Measurements from ENCODE around the gene PSME2.
A peak's percentile ranks its signal among the peaks of the same experiment; 100 is the strongest.
"Not testable (repeated sequence)": the region's sequence is repeated elsewhere in the genome, so short reads cannot be mapped to it uniquely, and the experiment has no call there.

The PSME2 gene

GRCh38 chr14:24115422-24116127 lies 30.8 kb downstream of the PSME2 start:
- no peak for DNase-seq (ENCODE audit: extremely low read depth in 1 of 2, low read depth in 1 of 2)

GRCh38 chr14:24114532-24115421 lies 31.6 kb downstream of the PSME2 start, which contains the start of the genes DCAF11 and NRL:
DCAF11 (plus strand) TSS chr14:24114777; CDS start chr14:24115595, 818 bp downstream.
NRL (minus strand) TSS chr14:24114949; CDS start chr14:24082848, 32,101 bp downstream.
- peak; percentile 95 to 99 for DNase-seq (ENCODE audit: extremely low read depth in 1 of 2, low read depth in 1 of 2)

DNA sequence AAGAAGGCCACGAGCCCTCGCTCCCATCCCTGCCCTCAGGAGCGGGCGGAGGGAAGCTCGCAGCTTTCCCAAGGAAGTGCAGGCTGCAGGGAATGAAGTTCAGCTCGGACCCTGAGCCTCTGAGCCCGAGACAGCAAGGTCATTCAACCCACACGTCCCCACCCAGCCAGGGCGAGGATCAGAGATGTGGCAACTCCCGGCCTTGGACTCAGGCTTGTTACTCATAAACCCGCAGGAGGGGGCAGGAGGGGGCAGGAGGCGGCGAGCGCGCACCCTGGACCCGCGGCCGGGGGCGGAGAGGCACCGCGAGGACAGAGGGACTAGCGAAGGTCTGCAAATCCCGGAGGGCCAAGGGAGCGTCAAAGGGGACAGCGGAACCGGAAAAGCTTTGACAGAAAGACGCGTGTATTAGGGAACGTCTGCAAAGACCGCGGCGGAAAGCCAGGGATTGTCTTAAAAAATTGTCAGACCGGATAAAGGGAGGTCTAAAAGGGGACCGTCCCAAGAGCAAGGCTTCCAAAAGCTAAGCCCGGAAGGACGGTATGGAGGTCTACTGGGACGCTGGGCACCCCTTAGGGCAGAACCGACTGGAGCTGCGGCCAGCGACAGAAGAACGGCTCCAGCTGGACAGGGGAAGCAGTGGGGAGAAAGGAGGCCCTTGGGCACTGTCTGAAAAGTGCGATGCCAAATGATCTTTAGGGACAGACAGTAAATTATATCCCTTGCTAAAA lies 32.4 kb downstream of the PSME2 start:
- peak; percentile 67 to 85 for DNase-seq (ENCODE audit: extremely low read depth in 1 of 2, low read depth in 1 of 2)

- no peak for DNase-seq (ENCODE audit: extremely low read depth in 1 of 2, low read depth in 1 of 2)
Observed at GRCh38 chr14:24113379-24113800, 33.0 kb downstream of the PSME2 start.

GRCh38 chr14:24110523-24110922 lies 35.9 kb downstream of the PSME2 start:
- DNase-seq (ENCODE audit: extremely low read depth in 1 of 2, low read depth in 1 of 2), result no peak

DNA sequence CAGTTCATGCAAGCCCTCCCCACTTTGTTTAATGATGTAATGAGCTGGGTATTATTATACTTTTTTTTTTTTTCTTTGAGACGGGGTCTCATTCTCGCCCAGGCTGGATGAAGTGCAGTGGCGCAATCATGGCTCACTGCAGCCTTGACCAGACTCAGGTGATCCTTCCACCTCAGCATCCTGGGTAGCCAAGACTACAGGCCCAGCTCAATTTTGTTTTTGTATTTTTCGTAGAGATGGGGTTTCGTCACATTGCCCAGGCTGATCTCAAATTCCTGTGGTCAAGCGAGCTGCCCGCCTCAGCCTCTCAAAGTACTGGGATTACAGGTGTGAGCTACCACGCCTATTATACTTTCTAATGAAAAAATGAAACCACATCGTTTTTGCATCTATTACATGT lies 36.4 kb downstream of the PSME2 start:
- DNase-seq (ENCODE audit: extremely low read depth in 1 of 2, low read depth in 1 of 2), result no peak

DNA sequence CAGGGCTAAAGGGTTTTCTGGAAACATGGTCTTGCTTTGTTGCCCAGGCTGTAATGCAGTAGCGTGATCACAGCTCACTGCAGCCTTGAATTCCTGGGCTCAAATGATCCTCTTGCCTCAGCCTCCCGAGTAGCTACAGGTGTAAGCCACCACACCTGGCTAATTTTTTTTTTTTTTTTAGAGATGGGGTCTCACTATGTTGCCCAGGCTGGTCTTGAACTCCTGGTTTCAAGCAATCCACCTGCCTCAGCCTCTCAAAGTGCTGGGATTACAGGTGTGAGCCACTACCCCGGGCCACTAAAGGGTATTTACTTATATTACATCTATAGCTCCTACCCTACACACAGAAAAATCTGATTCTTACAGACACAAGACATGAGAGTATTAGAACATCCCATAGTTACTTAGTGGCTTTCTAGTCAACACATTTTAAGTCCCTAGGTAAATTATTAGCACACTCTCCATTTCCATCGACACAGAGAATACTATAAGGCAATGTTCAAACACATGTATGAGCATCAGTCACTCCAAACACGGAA lies 38.0 kb downstream of the PSME2 start:
- DNase-seq (ENCODE audit: extremely low read depth in 1 of 2, low read depth in 1 of 2), result no peak

- DNase-seq (ENCODE audit: extremely low read depth in 1 of 2, low read depth in 1 of 2), result no peak
Observed at GRCh38 chr14:24106672-24107271, 39.6 kb downstream of the PSME2 start.

DNA sequence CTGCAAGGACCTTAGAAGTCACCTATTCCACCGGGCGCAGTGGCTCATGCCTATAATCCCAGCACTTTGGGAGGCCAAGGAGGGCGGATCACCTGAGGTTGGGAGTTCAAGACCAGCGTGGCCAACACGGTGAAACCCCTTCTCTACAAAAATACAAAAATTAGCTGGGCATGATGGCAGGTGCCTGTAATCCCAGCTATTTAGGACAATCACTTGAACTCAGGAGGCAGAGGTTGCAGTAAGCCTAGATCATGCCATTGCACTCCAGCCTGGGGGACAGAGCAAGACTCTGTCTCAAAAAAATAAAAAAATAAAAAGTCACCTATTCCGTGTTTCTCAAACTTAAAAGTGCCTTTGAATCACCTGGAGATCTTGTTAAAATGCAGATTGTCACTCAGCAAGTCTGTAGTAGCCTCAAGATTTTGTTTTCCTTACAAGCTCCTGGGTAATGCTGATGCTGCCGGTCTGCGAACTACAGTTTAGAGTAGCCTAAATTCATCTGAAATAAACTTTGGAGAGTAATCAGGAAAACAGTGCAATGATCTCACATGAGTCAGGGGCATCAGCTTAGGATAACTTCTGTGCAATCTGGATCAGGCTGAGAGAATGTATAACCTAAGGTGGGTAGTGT lies 40.7 kb downstream of the PSME2 start:
- DNase-seq (ENCODE audit: extremely low read depth in 1 of 2, low read depth in 1 of 2), result not testable (repeated sequence)

DNA sequence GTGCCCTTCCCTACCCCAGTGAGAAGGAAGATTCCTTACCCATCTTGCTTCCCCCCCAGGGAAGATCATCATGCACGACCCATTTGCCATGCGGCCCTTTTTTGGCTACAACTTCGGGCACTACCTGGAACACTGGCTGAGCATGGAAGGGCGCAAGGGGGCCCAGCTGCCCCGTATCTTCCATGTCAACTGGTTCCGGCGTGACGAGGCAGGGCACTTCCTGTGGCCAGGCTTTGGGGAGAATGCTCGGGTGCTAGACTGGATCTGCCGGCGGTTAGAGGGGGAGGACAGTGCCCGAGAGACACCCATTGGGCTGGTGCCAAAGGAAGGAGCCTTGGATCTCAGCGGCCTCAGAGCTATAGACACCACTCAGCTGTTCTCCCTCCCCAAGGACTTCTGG lies 43.0 kb downstream of the PSME2 start:
- no peak for DNase-seq (ENCODE audit: extremely low read depth in 1 of 2, low read depth in 1 of 2)

DNA sequence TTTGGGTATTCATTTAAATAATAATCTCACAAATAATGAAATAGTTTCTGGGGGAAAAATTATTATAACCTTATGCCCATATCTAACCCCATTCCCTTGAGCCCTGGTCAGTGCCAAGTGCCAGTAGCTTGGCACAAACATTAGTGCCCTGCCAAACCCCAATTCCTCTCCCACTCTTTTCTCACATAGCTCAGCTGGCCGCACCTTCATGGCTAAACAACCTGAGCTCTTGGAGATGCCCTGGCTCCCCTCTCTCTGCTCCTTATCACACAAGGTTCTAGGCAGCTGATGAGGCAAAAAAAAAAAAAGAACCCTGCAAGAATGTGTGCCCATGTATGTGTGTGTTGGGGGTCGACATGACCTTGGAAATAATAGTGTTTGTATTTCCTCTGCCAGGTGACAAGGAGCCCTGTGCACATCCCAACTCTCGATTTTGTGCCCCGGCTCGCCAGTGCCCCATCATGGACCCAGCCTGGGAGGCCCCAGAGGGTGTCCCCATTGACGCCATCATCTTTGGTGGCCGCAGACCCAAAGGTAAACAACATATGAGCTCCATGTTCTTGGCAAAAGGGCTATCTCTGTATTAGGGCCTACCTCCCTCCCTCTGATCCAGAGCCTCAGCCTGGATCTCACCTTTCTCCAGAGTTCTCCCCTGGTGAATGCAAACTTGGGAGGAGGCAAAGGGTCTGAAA lies 43.9 kb downstream of the PSME2 start:
- DNase-seq (ENCODE audit: extremely low read depth in 1 of 2, low read depth in 1 of 2), result no peak

DNA sequence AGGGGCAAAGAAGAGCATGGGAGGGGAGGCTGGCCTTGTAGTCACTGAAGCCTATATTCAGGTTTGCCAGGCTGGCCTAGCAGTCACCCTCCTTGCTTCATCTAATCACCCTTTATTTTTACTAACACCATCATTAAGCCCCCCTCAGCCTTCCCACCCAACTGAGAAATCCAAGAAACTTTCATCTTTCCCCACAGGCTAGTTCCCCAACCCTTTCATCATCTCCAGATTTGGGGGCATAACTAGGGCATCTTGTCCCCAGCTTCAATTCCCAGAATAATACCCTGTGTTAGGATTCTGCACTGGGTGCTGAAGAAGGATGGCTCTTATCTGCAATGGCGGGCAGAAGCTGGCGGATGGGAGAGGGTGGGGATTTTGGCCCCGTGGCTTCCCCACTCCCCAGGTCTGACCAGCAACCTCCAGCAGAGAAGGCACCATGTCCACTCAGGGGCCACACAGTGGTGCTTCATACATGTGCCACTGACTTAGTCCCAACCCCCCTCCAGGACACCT lies 45.4 kb downstream of the PSME2 start:
- no peak for DNase-seq (ENCODE audit: extremely low read depth in 1 of 2, low read depth in 1 of 2)

DNA sequence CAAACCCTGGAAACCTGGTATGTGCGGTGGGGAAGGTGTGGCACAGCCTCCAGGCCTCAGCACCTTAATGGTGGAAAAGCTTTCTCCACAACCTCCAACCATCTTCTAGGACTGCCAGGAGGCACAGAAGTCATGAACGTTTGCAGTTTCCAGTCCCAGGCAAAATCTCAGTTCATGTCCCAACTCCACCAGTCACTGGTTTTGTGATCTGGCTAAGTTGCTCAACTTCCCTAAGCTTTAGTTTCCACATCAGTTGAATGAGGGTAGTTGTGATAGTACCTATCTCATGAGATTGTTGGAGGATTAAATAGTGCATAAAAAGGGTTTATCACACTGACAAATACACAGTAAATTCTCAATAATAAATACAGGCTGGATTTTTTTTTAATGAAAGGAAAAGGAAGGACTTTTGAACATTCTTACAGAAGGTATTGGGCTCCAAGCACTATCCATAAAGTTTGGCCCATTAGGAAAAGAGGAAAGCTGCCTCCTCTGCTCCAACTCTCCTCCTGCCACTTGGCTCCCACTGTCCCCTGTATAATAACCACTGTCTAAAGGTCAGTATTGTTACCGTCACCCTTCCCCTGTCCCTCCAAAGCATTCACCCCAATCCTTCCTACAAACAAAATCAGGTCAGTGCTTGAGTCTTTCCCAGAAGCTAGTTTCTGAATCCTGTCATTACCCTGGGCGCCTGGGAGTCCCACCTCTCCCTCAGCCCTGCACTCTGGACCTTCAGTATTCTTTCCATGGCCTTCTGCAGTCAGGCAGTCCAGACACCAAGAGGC lies 46.0 kb downstream of the PSME2 start:
- DNase-seq (ENCODE audit: extremely low read depth in 1 of 2, low read depth in 1 of 2), result no peak

DNA sequence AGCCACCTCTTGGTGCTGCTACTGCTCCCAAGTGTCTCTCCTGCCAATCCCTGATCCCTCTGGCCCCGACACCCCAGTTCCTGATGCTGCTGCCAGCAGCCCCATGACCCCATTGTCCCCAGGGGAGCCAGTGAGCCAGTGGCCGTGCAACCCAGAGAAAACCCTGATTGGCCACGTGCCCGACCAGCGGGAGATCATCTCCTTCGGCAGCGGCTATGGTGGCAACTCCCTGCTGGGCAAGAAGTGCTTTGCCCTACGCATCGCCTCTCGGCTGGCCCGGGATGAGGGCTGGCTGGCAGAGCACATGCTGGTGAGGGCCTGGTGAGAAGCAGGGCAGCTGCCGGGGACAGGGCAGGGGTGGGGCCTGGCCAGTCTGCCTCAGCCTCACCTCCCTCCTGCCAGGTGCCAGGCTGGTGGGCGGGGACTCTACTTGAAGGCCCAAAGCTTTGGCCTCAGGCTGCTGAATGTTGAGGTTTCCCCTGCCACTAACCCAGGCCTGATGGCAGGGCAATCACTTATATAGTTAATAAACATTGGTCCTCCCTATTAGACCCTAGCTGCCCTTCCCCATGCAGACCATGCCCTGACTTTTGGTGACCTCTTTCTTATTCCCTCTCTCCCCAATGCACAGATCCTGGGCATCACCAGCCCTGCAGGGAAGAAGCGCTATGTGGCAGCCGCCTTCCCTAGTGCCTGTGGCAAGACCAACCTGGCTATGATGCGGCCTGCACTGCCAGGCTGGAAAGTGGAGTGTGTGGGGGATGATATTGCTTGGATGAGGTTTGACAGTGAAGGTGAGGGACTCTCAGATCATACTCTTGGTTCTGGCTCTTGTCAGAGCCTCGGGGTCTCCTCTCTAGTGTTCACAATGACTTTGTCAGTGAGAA lies 47.2 kb downstream of the PSME2 start:
- no peak for DNase-seq (ENCODE audit: extremely low read depth in 1 of 2, low read depth in 1 of 2)

DNA sequence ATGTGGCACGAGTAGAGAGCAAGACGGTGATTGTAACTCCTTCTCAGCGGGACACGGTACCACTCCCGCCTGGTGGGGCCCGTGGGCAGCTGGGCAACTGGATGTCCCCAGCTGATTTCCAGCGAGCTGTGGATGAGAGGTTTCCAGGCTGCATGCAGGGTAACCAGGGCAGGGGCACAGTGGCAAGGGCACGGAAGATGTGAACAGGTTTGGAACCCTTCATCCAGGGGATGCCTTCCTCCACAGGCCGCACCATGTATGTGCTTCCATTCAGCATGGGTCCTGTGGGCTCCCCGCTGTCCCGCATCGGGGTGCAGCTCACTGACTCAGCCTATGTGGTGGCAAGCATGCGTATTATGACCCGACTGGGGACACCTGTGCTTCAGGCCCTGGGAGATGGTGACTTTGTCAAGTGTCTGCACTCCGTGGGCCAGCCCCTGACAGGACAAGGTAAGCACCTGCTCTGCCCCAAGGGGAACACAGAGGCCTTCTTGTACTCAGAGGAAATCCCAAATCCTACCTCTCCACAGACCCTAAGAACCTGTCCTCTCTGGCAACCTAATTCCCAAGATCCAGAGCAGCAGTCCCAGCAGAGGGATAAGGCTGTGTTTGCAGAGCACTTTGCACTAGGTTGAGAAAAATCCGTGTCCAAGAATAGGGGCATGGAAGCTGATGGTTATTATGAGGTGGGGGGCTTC lies 48.0 kb downstream of the PSME2 start:
- DNase-seq (ENCODE audit: extremely low read depth in 1 of 2, low read depth in 1 of 2), result no peak

DNA sequence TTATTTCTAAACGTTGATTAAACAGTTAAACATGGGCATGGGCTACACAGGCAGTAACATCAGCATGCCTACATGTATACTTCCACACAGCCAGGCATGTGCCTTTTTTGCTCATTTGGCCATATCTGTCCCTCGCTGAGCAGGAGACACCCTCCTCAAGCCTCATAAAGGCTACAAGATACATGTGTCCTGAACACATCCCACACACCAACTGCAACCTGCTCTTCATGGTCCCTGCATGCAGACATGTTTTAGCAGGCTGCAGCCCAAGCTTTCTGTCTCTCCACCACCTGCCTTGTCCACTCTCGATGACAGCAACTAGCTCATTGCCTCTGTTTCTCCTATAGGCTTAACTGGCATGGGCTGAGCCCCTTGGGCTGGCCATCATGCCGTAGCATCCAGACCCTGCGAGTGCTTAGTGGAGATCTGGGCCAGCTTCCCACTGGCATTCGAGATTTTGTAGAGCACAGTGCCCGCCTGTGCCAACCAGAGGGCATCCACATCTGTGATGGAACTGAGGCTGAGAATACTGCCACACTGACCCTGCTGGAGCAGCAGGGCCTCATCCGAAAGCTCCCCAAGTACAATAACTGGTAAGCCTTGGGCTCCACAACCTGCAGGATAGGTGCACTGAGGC lies 49.7 kb downstream of the PSME2 start:
- DNase-seq (ENCODE audit: extremely low read depth in 1 of 2, low read depth in 1 of 2), result no peak
